Liver (tissue), 3 donors: ENCODE results near the gene ORC5.

ENCODE experiments used
- FOXA1 ChIP-seq: IDR thresholded peaks from 2 replicates; pipeline ENCODE4 v1.6.1; 2016; ENCODE audit warnings: antibody characterized with exemption
- FOXA2 ChIP-seq: IDR thresholded peaks from 2 replicates; pipeline ENCODE4 v1.6.1; 2016; ENCODE audit warnings: antibody characterized with exemption
- GABPA ChIP-seq, 2 donors: IDR thresholded peaks in 1 of 2; conservative IDR thresholded peaks in 1 of 2; 2 replicates each; pipeline ENCODE4 v1.6.1; 2016; ENCODE audit warnings: antibody characterized with exemption in 2 of 2, mild to moderate bottlenecking in 1 of 2, moderate library complexity in 1 of 2
- HNF4G ChIP-seq: IDR thresholded peaks from 2 replicates; pipeline ENCODE4 v1.6.1; 2016; ENCODE audit warnings: antibody characterized with exemption
- JUND ChIP-seq, 2 donors: IDR thresholded peaks; 2 replicates each; pipeline ENCODE4 v1.6.1; 2016; ENCODE audit warnings: antibody characterized with exemption in 2 of 2
- RAD21 ChIP-seq, 2 donors: IDR thresholded peaks; 2 replicates each; pipeline ENCODE4 v1.6.1; 2016; ENCODE audit warnings: antibody characterized with exemption in 2 of 2, mild to moderate bottlenecking in 2 of 2
- TAF1 ChIP-seq: conservative IDR thresholded peaks from 2 replicates; pipeline ENCODE4 v1.6.1; 2016; ENCODE audit warnings: antibody characterized with exemption, mild to moderate bottlenecking
- YY1 ChIP-seq: IDR thresholded peaks from 2 replicates; pipeline ENCODE4 v1.6.1; 2016; ENCODE audit warnings: antibody characterized with exemption, mild to moderate bottlenecking
- TF ChIP-seq, protein P1 (sequence below): fragments of 150-350 bp; IDR thresholded peaks from 2 replicates; pipeline ENCODE4 v1.5.1; 2017; ENCODE audit warnings: improper control_type of control experiment, low read depth, low read length; ENCODE audit not compliant: missing input control
- TF ChIP-seq, protein P2 (sequence below): IDR thresholded peaks from 2 replicates; pipeline ENCODE4 v1.6.1; 2016; ENCODE audit warnings: antibody characterized with exemption
- TF ChIP-seq, protein P3 (sequence below): IDR thresholded peaks from 2 replicates; pipeline ENCODE4 v1.6.1; 2016; ENCODE audit warnings: antibody characterized with exemption
- donor health status: healthy.
- donor health status: healthy.

DNA sequence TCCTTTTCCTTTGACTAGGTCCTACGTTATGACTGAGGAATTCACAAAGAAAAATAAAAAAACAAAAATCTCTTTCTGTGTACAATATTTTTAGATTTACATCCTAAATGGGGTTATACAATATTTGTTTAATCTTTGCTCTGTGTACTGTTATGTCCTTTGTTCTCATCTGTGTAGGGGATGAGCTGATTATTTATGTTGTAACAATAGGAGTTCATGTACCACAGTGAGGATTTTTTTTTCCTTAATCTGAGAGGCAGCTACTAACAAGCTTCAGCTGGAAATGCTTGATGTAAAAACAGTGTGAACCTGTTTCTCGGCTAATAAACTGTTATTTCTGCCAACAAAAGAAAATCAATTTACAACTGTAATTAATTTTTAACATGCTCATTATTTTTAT, 58.0 kb downstream of the ORC5 start:
- TF ChIP-seq, protein P1, sequence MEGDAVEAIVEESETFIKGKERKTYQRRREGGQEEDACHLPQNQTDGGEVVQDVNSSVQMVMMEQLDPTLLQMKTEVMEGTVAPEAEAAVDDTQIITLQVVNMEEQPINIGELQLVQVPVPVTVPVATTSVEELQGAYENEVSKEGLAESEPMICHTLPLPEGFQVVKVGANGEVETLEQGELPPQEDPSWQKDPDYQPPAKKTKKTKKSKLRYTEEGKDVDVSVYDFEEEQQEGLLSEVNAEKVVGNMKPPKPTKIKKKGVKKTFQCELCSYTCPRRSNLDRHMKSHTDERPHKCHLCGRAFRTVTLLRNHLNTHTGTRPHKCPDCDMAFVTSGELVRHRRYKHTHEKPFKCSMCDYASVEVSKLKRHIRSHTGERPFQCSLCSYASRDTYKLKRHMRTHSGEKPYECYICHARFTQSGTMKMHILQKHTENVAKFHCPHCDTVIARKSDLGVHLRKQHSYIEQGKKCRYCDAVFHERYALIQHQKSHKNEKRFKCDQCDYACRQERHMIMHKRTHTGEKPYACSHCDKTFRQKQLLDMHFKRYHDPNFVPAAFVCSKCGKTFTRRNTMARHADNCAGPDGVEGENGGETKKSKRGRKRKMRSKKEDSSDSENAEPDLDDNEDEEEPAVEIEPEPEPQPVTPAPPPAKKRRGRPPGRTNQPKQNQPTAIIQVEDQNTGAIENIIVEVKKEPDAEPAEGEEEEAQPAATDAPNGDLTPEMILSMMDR: no peak
- TF ChIP-seq RAD21 (IDR thresholded peaks at IDR 0.05) (no peak), FOXA1 (no peak), JUND (IDR thresholded peaks at IDR 0.05) (no peak), TAF1 (no peak), YY1 (no peak), GABPA (IDR thresholded peaks at IDR 0.05 in 1 of 2, conservative IDR thresholded peaks at IDR 0.05 in 1 of 2) (no peak), HNF4G (no peak), FOXA2 (no peak)
- TF ChIP-seq, protein P2, sequence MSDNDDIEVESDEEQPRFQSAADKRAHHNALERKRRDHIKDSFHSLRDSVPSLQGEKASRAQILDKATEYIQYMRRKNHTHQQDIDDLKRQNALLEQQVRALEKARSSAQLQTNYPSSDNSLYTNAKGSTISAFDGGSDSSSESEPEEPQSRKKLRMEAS: no peak
- TF ChIP-seq, protein P3, sequence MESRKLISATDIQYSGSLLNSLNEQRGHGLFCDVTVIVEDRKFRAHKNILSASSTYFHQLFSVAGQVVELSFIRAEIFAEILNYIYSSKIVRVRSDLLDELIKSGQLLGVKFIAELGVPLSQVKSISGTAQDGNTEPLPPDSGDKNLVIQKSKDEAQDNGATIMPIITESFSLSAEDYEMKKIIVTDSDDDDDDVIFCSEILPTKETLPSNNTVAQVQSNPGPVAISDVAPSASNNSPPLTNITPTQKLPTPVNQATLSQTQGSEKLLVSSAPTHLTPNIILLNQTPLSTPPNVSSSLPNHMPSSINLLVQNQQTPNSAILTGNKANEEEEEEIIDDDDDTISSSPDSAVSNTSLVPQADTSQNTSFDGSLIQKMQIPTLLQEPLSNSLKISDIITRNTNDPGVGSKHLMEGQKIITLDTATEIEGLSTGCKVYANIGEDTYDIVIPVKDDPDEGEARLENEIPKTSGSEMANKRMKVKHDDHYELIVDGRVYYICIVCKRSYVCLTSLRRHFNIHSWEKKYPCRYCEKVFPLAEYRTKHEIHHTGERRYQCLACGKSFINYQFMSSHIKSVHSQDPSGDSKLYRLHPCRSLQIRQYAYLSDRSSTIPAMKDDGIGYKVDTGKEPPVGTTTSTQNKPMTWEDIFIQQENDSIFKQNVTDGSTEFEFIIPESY: no peak
